Measurements from ENCODE around the gene FBLN1. TPM values are rescaled to one million over a fixed set of nuclear protein-coding genes. Genes with fewer than 3 reads are reported as not detected.
"Not testable (repeated sequence)": the region's sequence is repeated elsewhere in the genome, so short reads cannot be mapped to it uniquely, and the experiment has no call there.

The FBLN1 gene
- total RNA-seq, 1 donor from 2014 or later, result not detected

DNA sequence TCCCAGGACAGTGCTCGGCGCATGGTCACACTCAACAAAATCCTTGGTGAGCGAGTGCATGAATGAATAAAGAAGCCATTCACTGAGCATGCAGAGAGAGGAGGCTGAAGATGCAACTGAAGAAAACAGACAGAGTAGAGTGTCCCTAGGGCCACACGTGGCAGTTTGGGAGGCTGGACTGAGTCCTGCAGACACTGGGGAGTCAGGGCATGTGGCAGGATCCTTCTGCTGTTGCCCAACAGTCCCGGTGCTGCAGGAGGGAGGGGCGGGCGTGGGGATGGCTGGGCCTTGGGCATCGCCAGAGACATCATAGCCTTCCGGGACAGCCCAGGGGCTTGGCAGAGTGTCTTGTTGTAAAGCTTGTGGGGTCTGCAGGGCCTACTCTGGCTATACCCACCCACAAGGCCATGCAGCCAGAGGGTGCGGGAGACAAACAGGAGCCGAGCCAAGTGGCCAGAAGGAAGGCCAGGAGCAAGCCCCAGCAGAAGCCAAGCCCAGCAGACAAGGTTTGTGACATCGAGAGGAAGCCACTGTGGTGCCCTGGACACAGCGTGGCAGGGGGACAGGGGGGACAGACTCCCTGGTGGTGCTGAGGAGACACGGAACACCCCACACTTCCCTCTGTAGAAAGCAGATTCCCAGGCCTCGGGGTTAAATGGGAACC lies 26.7 kb upstream of the FBLN1 start:
- intact Hi-C loops (cut with micrococcal nuclease), result no loop called here

- intact Hi-C loops (cut with micrococcal nuclease), result no loop called here
These were observed 25.9 kb upstream of the FBLN1 start for GRCh38 chr22:45476814-45477213.

DNA sequence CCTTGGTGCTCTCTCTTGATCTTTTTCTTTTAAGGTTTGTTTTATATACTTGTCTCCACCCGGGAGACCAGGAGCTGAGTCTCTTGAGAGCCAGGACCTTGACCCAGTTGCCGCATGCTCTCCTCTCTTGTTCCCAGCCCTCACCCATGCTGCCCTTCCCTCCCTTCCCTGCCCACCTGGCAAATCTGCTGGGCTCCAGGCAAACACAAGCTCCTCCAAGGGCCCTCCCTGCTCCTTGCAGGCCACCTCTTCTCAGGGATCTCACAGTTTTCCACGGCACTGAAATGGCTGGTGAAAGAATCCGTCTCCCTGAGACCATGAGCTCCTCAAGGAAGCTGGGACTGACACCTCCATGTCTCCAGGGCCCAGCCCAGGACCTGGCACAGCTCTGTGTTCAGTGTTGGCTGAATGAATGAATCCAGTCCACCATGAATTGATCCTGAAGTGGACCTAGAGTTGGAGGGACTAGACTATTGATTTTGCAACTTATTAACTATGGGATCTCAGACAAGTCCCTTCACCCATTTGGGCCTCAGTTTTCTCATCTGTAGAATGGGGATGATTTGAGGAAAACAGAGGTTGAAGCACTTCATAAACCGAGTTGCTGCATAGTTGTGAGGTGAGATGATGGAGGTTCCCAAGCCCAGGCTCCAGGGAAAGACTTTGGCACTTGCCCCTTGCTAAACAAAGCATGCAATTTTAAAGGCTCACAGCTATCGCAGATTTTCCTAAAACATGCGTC lies 25.1 kb upstream of the FBLN1 start:
- intact Hi-C loops (cut with micrococcal nuclease), result no loop called here

DNA sequence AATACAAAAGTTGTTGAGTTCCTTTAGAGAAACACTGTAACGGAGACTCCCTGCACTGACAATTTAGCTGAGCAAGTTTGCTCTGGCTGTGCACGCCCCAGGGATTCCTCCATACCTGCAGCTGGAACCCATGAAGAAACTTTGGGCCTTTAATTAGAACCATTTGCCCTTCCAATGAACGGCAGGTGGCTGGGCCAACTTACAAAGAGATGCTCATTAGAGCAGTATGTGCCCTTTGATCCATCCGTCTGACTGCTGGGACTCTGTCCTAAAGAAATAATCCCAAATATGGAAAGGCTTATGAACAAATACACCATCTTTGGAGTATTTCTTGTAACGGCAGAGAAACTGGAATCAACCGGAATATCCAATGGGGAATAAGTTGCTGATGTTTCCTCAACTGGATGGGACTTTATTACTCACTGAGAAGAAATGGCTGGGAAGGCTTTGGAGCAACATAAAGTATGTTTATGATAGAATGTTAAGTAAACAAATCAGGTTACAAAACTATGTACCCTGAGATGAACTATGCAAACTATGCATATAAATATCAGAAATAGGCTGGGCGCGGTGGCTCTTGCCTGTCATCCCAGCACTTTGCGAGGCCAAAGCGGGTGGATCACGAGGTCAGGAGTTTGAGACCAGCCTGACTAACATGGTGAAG lies 24.4 kb upstream of the FBLN1 start:
- intact Hi-C loops (cut with micrococcal nuclease), result no loop called here

GRCh38 chr22:45480717-45481116 lies 22.0 kb upstream of the FBLN1 start:
- intact Hi-C loops (cut with micrococcal nuclease), result no loop called here

GRCh38 chr22:45481661-45482060 lies 21.0 kb upstream of the FBLN1 start:
- intact Hi-C loops (cut with micrococcal nuclease), result no loop called here

DNA sequence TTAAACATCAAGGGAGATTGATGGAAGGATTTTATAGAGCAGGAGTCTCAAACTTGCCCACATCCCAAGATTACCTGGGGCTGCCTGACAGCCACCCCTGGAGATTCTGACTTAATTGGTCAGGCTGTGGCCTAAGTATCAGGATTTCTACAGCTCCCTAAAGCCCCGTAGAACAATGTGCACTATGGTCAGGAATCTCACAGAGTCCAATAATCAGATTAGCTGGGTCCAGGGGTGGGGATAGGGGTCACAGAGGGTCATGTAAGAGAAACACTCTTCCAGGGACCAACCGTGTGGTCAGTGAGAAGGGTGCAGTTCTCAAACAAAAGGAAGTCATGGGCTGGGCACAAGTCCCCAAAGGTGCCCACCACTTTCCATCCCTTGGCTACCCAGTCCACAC lies 20.5 kb upstream of the FBLN1 start:
- intact Hi-C loops (cut with micrococcal nuclease), result no loop called here

- intact Hi-C loops (cut with micrococcal nuclease), result no loop called here
These were observed 19.4 kb upstream of the FBLN1 start for GRCh38 chr22:45483319-45483718.

DNA sequence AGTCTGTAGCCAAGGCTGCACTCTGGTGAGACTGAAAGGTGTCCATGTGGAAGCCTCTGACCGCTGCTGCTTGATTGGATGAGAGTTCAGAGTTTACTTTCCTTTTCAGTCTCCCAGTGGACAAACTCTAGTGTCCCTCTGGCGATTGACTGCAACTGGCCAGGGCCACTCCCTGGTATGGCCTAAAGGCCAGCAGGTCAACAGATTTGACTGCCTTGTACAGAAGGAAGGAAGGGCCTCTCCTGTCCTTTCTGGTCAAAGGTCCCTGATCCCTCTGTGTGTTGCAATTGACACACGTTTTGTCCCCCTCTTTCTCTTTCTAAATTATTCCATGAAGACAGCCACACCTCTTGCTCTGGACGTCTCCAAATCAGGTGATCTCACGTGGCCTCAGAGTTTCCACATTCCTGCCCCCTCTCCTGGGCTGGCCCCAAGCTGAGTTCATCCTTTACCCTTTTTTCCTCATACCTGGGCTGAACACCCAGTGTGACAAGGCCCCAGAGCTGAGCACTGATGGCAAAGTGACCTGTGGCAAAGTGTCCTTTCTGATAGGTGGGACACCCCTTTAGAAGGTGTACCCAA lies 18.7 kb upstream of the FBLN1 start:
- intact Hi-C loops (cut with micrococcal nuclease), result no loop called here

GRCh38 chr22:45484742-45485141 lies 17.9 kb upstream of the FBLN1 start:
- intact Hi-C loops (cut with micrococcal nuclease), result no loop called here

GRCh38 chr22:45485261-45485660 lies 17.4 kb upstream of the FBLN1 start:
- intact Hi-C loops (cut with micrococcal nuclease), result no loop called here

DNA sequence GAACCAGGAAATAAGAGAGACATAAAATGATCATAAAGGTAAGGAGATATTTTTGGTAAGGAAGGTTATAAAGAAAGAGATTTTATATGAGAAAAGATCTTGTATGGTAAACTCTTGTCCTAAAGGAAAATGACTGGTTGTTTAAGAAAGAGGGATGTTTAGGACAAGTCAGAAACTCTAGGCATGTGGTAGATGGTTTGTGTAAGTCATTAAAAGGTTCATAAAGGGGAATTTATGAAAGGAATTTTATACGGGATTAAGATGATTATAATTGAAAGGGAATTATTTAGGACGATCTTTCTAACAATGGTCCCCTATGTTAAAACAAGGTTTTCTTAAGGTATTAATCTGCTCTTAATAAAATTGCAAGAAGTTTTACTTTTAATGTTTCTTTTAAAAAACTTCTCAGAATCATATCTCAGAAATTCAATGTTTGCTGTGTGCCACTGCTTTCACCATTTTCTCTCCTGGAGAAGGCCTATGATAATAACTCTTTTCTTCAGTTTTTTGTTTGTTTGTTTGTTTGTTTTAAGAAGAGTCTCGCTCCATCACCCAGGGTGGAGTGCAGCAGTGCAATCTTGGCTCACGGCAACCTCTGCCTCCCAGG lies 13.8 kb upstream of the FBLN1 start:
- intact Hi-C loops (cut with micrococcal nuclease), result no loop called here

GRCh38 chr22:45490836-45491235 lies 11.8 kb upstream of the FBLN1 start:
- intact Hi-C loops (cut with micrococcal nuclease), result no loop called here

DNA sequence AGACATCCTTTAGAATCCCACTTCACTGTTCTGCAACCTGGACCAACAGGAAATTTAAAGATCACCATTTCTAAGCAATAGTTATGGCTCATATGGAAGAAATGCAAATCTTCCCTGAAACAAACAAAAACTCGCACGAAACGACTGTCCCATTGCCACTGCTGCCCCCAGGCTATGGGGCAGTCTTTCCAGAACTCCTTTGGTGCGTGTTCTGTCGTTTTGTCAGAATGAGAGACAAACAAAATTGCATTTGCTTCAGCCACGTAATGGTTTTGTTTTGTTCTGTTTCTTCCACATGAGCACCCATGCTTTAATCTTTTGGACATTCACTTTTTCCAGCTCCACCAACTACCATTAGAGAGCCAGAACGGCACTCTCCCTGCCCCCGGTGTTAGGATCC lies 10.8 kb upstream of the FBLN1 start:
- intact Hi-C loops (cut with micrococcal nuclease), result no loop called here

DNA sequence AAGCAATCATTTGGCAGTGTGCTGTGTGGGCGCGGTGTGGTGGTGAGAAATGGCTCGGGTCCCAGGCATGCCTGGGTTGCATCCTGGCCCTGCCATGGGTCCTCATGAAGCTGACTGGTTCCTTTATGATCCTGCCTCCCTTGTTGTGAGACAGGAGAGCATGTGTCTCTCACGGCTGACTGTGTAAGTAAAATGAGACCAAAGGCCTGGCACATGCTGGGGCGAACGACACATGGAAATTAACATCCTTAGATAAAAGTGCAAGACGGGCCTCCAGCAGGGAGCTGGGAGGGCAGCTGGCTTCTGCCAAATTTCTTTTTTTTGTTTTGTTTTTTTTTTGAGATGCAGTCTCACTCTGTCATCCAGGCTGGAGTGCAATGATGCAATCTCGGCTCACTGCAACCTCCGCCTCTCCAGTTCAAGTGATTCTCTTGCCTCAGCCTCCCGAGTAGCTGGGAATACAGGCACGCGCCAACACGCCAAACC lies 9.4 kb upstream of the FBLN1 start:
- intact Hi-C loops (cut with micrococcal nuclease), result no loop called here

DNA sequence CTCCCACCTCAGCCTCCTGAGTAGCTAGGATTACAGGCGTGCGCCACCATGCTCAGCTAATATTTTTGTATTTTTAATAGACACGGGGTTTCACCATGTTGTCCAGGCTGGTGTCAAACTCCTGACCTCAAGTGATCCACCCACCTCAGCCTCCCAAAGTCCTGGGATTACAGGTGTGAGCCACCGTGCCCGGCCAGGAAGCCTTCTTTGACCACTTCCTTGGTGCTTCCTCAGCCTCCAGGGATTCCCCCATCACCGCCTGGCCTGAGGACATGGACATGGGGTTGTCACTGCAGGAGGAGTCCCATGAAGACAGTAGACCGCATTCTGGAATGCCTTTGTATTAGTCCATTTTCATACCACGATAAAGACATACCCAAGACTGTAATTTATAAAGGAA lies 8.4 kb upstream of the FBLN1 start:
- intact Hi-C loops (cut with micrococcal nuclease), result not testable (repeated sequence)

GRCh38 chr22:45495616-45496015 lies 7.1 kb upstream of the FBLN1 start:
- intact Hi-C loops (cut with micrococcal nuclease), result not testable (repeated sequence)

GRCh38 chr22:45496451-45496941 lies 6.2 kb upstream of the FBLN1 start:
- intact Hi-C loops (cut with micrococcal nuclease), result no loop called here

DNA sequence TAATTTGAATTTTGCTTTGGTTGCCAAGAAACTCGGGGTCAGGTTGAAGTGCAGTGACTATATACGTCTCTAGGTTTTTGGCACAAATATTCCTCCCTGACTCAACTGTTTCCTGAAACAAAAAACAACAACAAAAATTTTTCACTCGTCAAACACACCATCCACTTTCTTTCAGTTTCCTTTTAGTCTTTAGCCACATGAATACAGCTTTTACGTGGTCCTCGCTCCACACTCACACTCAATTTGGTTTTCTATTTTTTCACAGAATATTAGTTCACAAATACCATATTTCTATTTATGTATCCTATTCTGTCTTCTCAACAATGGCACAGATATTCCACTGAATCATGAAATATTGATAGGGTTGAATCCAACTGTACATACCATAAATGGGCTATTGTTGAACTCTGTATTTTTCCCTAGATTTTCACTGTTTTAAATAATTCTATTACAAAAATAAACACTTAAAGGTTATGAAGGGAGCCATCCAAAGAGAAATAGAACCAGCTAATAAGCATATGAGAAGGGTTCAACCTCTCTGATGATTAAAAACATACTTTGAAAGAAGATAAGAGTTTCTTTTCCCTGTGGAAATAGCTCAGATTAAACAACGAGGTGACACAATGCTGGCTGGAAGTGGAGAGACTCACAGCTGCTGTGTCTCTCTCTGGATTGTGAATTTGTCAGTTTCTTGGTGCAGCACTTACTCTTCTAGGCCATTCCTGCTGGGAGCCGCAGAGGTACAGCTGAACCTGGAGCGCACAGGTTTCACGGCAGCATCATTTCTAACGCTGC lies 5.1 kb upstream of the FBLN1 start:
- intact Hi-C loops (cut with micrococcal nuclease), result no loop called here

DNA sequence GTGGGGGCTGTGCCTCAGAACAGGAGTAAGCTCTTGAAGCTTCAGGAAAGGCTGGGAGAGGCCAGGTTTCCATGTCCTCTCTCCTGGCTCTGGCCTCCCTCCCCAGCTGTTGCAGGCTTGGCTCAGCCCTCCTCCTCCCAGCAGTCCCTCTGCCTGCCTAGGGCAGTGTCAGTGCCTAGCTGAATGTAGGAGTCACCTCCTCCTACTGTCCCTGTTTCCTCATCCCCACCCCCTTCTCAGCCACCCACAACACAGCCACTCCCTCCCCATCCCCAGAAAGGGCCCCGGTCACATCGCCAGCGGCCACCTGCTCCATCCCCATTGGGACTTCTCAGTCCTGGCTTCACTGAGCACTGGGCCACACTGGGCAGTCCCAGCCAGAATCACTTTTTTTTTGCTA lies 2.9 kb upstream of the FBLN1 start:
- intact Hi-C loops (cut with micrococcal nuclease), result no loop called here

Measured in T-helper 2 cell treated with Interferon-gamma antibody and Interleukin-4, amounts not matched to agents 100 ng/mL and 5 ng/mL, for 36 hours (primary cell).